Fibroblast of villous mesenchyme (primary cell): ENCODE measurements around the gene ARID4B. TPM values are rescaled to one million over a fixed set of nuclear protein-coding genes. Genes with fewer than 3 reads are reported as not detected.
A peak's percentile ranks its signal among the peaks of the same experiment; 100 is the strongest.
"Not testable (repeated sequence)": the region's sequence is repeated elsewhere in the genome, so short reads cannot be mapped to it uniquely, and the experiment has no call there.

Experiments used
- DNase-seq: peaks from one replicate; pipeline ENCODE4 v3.0.0-alpha.2; 2010; ENCODE audit warnings: low read depth
- H3K4me3 ChIP-seq: 2 replicates; pipeline ENCODE4 v1.5.1; 2011; ENCODE audit warnings: low read depth, mild to moderate bottlenecking, low read length
- CTCF ChIP-seq: IDR thresholded peaks from 2 replicates; pipeline ENCODE4 v1.5.1; 2012; ENCODE audit warnings: low read depth, mild to moderate bottlenecking, low read length; ENCODE audit not compliant: insufficient read depth
- total RNA-seq: library from RNA; depleted of rRNA; stranded (reverse); fragments of >200 nt; gene quantifications from 2 replicates; pipeline ENCODE4 v1.2.3, GENCODE V29; 2012

ARID4B gene
- total RNA-seq, 1 donor = 40.2 TPM

GRCh38 chr1:235259133-235259778 is 68.7 kb downstream of the ARID4B start:
- H3K4me3 ChIP-seq = no peak overlapping the region
- DNase-seq = no peak
- no peak for TF ChIP-seq CTCF

GRCh38 chr1:235258068-235258467 is 69.9 kb downstream of the ARID4B start:
- not testable (repeated sequence) for DNase-seq, H3K4me3 ChIP-seq

- TF ChIP-seq CTCF = no peak
- no peak overlapping the region for H3K4me3 ChIP-seq
- no peak for DNase-seq
These were observed 73.3 kb downstream of the ARID4B start for GRCh38 chr1:235254721-235255120.

GRCh38 chr1:235253219-235253962 is 74.6 kb downstream of the ARID4B start:
- peak; percentile 81 for DNase-seq
- TF ChIP-seq CTCF = peak; percentile 93
- no peak overlapping the region for H3K4me3 ChIP-seq

- DNase-seq = no peak
- H3K4me3 ChIP-seq = no peak overlapping the region
- no peak for TF ChIP-seq CTCF
These were observed 77.5 kb downstream of the ARID4B start for GRCh38 chr1:235250430-235250829.

GRCh38 chr1:235246022-235246948 is 81.7 kb downstream of the ARID4B start:
- DNase-seq = no peak
- no peak overlapping the region for H3K4me3 ChIP-seq
- TF ChIP-seq CTCF = no peak
